ENCODE measurements around the gene RUFY4. TPM values are rescaled to one million over a fixed set of nuclear protein-coding genes. Genes with fewer than 3 reads are reported as not detected.
A peak's percentile ranks its signal among the peaks of the same experiment; 100 is the strongest.
"Not testable (repeated sequence)": the region's sequence is repeated elsewhere in the genome, so short reads cannot be mapped to it uniquely, and the experiment has no call there.

The RUFY4 gene
- total and polyA plus RNA-seq, 4 experiments from 2014 or later, result 0.16 to 0.81 (median 0.30) TPM; not detected in 1

DNA sequence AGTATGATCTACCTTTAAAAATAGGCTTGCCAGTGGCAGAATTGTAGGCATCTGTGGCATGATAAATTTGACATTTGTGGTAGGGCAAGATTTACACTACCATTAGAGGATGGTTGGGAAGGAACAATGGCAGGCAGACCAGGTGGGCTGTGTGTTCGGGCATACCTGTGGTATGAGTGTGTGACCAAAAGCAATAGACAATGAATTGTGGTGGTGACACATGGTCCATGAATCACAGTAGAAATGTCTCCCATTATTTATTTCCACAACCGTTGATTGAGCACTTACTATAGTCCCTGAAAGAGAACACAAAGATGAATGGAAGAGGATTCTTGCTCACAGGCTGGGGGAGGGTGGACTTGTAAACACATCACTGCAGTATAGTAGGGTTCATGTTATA lies 29.9 kb upstream of the RUFY4 start:
- Histone ChIP-seq H3K9me3 (ENCODE audit: control insufficient read depth in 1 of 2, low read length in 2 of 2) (no peaks in the 10 kb centered on the region), H3K36me3 (ENCODE audit: insufficient read depth, low read length) (no peaks in the 10 kb centered on the region), H3K4me1 (ENCODE audit: insufficient read depth, low read length) (peaks cover 12% of the 10 kb centered on the region), H3K27ac (ENCODE audit: low read depth, low read length) (no peak overlapping the region), H3K4me3 (ENCODE audit: low read length in 2 of 2) (no peak overlapping the region), H3K27me3 (ENCODE audit: insufficient read depth, low read length) (no peaks in the 10 kb centered on the region)
- no peak for DNase-seq
- ChIA-PET CTCF (ENCODE audit: partially characterized antibody) (interaction anchor here (1.0 to 1.3 kb wide), 2 partner anchors 248 to 253 kb away, joined by 3 to 4 read pairs; no protein-coding TSS in a partner anchor), POLR2A (ENCODE audit: partially characterized antibody) (no interaction called here)
- peaks cover 11 to 12% of the 10 kb centered on the region in 2 donors for H3K27me3 Mint-ChIP-seq
- intact Hi-C loops (cut with micrococcal nuclease), result no loop called here
- no peaks in the 10 kb centered on the region for H3K36me3 Mint-ChIP-seq
- no peak overlapping the region for H3K27ac Mint-ChIP-seq
- no peak overlapping the region for H3K4me3 Mint-ChIP-seq
- H3K4me1 Mint-ChIP-seq, result peaks cover 8 to 10% (median 9%) of the 10 kb centered on the region in 4 donors
- H3K9me3 Mint-ChIP-seq, result peaks cover 0 to 9% (median 0%) of the 10 kb centered on the region in 8 donors

DNA sequence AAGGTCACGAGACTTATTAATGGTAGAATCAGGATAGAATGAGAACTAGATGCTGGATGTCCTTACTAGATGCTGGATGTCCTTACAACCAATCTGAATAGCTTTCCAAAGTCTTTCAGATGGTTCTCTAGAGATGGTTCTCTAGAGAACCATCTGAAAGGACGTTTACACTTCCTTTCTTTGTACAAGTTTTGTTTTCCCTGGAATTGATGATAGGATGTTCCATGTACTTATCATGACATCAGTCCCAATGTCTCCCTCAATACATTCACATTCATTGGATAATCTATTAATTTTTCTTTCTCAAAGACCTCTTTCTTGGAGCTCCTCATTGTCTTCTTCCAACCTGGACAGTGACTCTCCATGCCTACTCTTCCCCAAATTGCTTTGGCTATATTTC lies 28.2 kb upstream of the RUFY4 start:
- Histone ChIP-seq H3K9me3 (ENCODE audit: control insufficient read depth in 1 of 2, low read length in 2 of 2) (no peaks in the 10 kb centered on the region), H3K4me3 (ENCODE audit: low read length in 2 of 2) (no peak overlapping the region), H3K4me1 (ENCODE audit: insufficient read depth, low read length) (no peaks in the 10 kb centered on the region), H3K36me3 (ENCODE audit: insufficient read depth, low read length) (no peaks in the 10 kb centered on the region), H3K27ac (ENCODE audit: low read depth, low read length) (no peak overlapping the region), H3K27me3 (ENCODE audit: insufficient read depth, low read length) (no peaks in the 10 kb centered on the region)
- peak overlapping the region in 1 of 7 donors; percentile 69 for H3K27ac Mint-ChIP-seq
- peaks cover 0 to 3% of the 10 kb centered on the region in 2 donors for H3K36me3 Mint-ChIP-seq
- peaks cover 0 to 19% (median 5%) of the 10 kb centered on the region in 8 donors for H3K9me3 Mint-ChIP-seq
- no peak for DNase-seq
- intact Hi-C loops (cut with micrococcal nuclease), result no loop called here
- H3K27me3 Mint-ChIP-seq, result peaks cover 11 to 12% of the 10 kb centered on the region in 2 donors
- POLR2A ChIA-PET (ENCODE audit: partially characterized antibody), result no interaction called here
- no peak overlapping the region for H3K4me3 Mint-ChIP-seq
- H3K4me1 Mint-ChIP-seq, result peaks cover 0 to 9% (median 5%) of the 10 kb centered on the region in 4 donors
- CTCF ChIA-PET (ENCODE audit: partially characterized antibody), result interaction anchor here (0.5 to 3.4 kb wide), 4 partner anchors 8 to 255 kb away, joined by 3 to 13 read pairs (median 3); no protein-coding TSS in a partner anchor

DNA sequence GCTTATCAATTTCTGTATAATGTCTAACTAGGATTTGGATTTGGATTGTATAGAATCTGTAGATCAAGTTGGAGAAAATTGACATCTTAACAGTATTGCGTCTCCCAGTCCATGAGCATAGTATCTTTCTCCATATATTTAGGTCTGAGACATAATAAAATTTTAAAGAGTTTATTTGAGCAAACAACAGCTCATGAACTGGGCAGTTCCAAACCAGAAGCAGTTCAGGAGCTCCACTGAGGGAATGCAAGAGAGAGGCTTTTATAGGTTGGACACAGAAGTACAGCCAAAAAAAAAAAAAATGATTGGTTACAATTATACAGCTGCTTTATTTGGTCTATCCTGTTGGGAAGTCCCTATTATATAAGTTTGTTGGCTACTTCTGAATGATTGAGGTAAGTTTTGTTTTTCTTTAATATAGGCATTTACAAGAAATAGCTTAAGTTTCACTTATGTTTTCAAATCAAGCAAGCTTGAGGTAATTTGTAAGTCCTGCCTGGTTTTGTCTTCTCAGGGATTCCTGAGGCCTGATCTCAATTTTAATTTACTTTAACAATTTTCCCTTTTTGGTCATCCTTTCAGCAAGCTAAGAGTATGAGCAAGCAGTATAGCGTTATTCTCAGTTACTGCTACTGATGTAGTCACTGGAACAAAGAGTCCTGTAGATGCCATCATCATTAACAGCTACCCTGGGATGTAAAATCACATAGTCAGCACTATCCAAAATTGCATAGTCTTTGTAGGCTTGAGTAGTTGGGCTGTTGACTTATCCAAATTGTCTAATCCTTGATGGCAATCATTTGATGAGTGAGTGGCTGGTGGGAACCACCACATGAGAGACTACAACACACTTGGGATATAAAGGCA lies 27.5 kb upstream of the RUFY4 start:
- Histone ChIP-seq H3K36me3 (ENCODE audit: insufficient read depth, low read length) (no peaks in the 10 kb centered on the region), H3K9me3 (ENCODE audit: control insufficient read depth in 1 of 2, low read length in 2 of 2) (no peaks in the 10 kb centered on the region), H3K27ac (ENCODE audit: low read depth, low read length) (no peak overlapping the region), H3K4me1 (ENCODE audit: insufficient read depth, low read length) (no peaks in the 10 kb centered on the region), H3K4me3 (ENCODE audit: low read length in 2 of 2) (no peak overlapping the region), H3K27me3 (ENCODE audit: insufficient read depth, low read length) (no peaks in the 10 kb centered on the region)
- POLR2A ChIA-PET (ENCODE audit: partially characterized antibody), result no interaction called here
- Mint-ChIP-seq H3K27ac (no peak overlapping the region), H3K4me1 (peaks cover 0 to 9% (median 5%) of the 10 kb centered on the region in 4 donors), H3K36me3 (peaks cover 0 to 3% of the 10 kb centered on the region in 2 donors), H3K27me3 (peaks cover 11 to 12% of the 10 kb centered on the region in 2 donors), H3K9me3 (peaks cover 0 to 19% (median 5%) of the 10 kb centered on the region in 8 donors), H3K4me3 (no peak overlapping the region)
- intact Hi-C loops (cut with micrococcal nuclease), result no loop called here
- DNase-seq, result no peak
- CTCF ChIA-PET (ENCODE audit: partially characterized antibody), result interaction anchor here (0.5 to 3.4 kb wide), 4 partner anchors 8 to 256 kb away, joined by 3 to 13 read pairs (median 3); no protein-coding TSS in a partner anchor

DNA sequence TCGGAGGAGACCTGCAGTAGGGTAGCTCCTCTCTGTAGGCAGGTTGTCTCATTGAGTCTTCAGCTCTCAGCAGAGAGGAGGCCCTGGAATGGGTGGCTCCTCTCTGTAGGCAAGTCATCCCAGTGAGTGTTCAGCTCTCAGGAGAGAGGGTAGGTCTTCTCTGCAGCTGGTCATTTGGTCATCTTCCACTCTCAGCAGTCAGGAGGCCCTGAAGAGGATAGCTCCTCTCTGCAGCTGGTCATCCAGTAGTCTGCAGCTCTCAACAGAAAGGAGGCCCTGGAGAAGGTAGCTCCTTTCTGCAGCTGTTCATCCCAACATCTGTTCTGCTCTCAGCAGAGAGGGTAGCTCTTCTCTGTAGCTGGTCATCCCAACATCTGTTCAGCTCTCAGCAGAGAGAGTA lies 26.0 kb upstream of the RUFY4 start:
- no peak overlapping the region for H3K27ac Mint-ChIP-seq
- H3K36me3 ChIP-seq (ENCODE audit: insufficient read depth, low read length), result no peaks in the 10 kb centered on the region
- H3K36me3 Mint-ChIP-seq, result peaks cover 0 to 3% of the 10 kb centered on the region in 2 donors
- POLR2A ChIA-PET (ENCODE audit: partially characterized antibody), result no interaction called here
- H3K27me3 ChIP-seq (ENCODE audit: insufficient read depth, low read length), result no peaks in the 10 kb centered on the region
- CTCF ChIA-PET (ENCODE audit: partially characterized antibody), result interaction anchor here (1.0 to 3.4 kb wide), 3 partner anchors 10 to 257 kb away, joined by 4 to 13 read pairs (median 5); no protein-coding TSS in a partner anchor
- H3K4me1 ChIP-seq (ENCODE audit: insufficient read depth, low read length), result no peaks in the 10 kb centered on the region
- DNase-seq, result no peak
- peaks cover 0 to 9% (median 5%) of the 10 kb centered on the region in 4 donors for H3K4me1 Mint-ChIP-seq
- no peak overlapping the region for H3K27ac ChIP-seq (ENCODE audit: low read depth, low read length)
- no peaks in the 10 kb centered on the region for H3K9me3 ChIP-seq (ENCODE audit: control insufficient read depth in 1 of 2, low read length in 2 of 2)
- H3K4me3 Mint-ChIP-seq, result no peak overlapping the region
- peaks cover 0 to 19% (median 5%) of the 10 kb centered on the region in 8 donors for H3K9me3 Mint-ChIP-seq
- peaks cover 9 to 12% of the 10 kb centered on the region in 2 donors for H3K27me3 Mint-ChIP-seq
- intact Hi-C loops (cut with micrococcal nuclease), result no loop called here
- H3K4me3 ChIP-seq (ENCODE audit: low read length in 2 of 2), result no peak overlapping the region

DNA sequence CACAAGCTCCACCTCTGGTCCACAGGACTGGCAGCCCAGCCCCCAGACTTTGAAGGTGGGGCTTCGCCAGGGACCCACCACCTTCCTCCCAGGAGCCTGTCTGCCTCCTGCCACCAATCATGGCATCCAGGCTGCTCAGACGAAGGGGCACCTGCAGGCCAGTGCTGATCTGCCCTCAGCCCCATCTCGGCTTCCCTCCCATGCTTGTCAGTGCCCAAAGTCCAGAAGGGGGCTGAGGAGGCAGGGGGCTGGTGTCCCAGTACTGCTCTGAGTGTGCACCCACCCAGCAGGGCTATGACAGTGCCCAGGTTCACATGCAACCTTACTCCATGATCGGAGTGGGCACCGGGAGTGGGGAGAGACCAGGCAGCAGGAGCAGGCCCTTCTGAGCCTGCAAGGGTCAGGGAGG lies 25.3 kb upstream of the RUFY4 start:
- peaks cover 0 to 9% (median 5%) of the 10 kb centered on the region in 4 donors for H3K4me1 Mint-ChIP-seq
- intact Hi-C loops (cut with micrococcal nuclease), result no loop called here
- Histone ChIP-seq H3K27me3 (ENCODE audit: insufficient read depth, low read length) (no peaks in the 10 kb centered on the region), H3K36me3 (ENCODE audit: insufficient read depth, low read length) (no peaks in the 10 kb centered on the region), H3K4me1 (ENCODE audit: insufficient read depth, low read length) (no peaks in the 10 kb centered on the region), H3K4me3 (ENCODE audit: low read length in 2 of 2) (no peak overlapping the region), H3K9me3 (ENCODE audit: control insufficient read depth in 1 of 2, low read length in 2 of 2) (no peaks in the 10 kb centered on the region), H3K27ac (ENCODE audit: low read depth, low read length) (no peak overlapping the region)
- no peak overlapping the region for H3K4me3 Mint-ChIP-seq
- no peak overlapping the region for H3K27ac Mint-ChIP-seq
- peaks cover 0 to 3% of the 10 kb centered on the region in 2 donors for H3K36me3 Mint-ChIP-seq
- POLR2A ChIA-PET (ENCODE audit: partially characterized antibody), result no interaction called here
- H3K27me3 Mint-ChIP-seq, result peaks cover 9 to 12% of the 10 kb centered on the region in 2 donors
- CTCF ChIA-PET (ENCODE audit: partially characterized antibody), result interaction anchor here (1.3 to 3.4 kb wide), 2 partner anchors 11 to 258 kb away, joined by 4 to 13 read pairs; no protein-coding TSS in a partner anchor
- peaks cover 0 to 20% (median 6%) of the 10 kb centered on the region in 8 donors for H3K9me3 Mint-ChIP-seq
- DNase-seq, result no peak

DNA sequence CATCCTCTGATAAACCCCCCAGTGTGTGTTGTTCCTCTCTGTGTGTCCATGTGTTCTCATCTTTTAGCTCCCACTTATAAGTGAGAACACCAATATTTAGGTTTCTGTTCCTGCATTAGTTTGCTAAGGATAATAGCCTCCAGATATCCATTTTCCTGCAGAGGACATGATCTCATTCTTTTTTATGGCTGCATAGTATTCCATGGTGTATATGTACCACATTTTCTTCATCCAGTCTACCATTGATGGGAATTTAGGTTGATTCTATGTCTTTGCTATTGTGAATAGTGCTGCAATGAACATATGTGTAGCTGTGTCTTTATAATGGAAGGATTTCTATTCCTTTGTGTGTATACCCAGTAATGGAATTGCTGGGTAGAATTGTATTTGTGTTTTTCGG lies 24.5 kb upstream of the RUFY4 start:
- H3K4me3 Mint-ChIP-seq; H3K4me1 ChIP-seq (ENCODE audit: insufficient read depth, low read length); H3K9me3 ChIP-seq (ENCODE audit: control insufficient read depth in 1 of 2, low read length in 2 of 2); H3K27me3 Mint-ChIP-seq; H3K36me3 Mint-ChIP-seq; H3K27me3 ChIP-seq (ENCODE audit: insufficient read depth, low read length); POLR2A ChIA-PET (ENCODE audit: partially characterized antibody); DNase-seq; H3K4me3 ChIP-seq (ENCODE audit: low read length in 2 of 2); H3K27ac Mint-ChIP-seq; CTCF ChIA-PET (ENCODE audit: partially characterized antibody); H3K36me3 ChIP-seq (ENCODE audit: insufficient read depth, low read length); intact Hi-C loops (cut with micrococcal nuclease); H3K27ac ChIP-seq (ENCODE audit: low read depth, low read length); H3K4me1 Mint-ChIP-seq: not testable (repeated sequence)
- H3K9me3 Mint-ChIP-seq, result peaks cover 0 to 29% (median 11%) of the 10 kb centered on the region in 8 donors

DNA sequence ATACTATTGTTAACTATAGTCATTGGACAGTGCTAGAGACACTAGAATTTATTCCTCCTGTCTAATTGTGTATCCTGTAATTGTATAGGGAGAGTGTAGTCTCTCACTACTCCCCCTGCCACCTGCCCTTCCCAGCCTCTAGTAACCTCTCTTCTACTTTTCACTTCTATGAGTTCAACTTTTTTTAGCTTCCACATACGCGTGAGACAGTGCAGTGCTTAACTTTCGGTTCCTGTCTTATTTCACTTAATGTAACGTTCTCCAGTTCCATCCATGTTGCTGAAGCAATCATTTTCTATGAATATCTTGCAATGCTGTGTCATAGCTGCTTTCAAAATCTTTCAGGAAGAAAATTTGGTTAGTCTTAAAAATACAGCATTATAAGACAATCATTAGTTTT lies 22.8 kb upstream of the RUFY4 start:
- Histone ChIP-seq H3K36me3 (ENCODE audit: insufficient read depth, low read length) (no peaks in the 10 kb centered on the region), H3K27me3 (ENCODE audit: insufficient read depth, low read length) (no peaks in the 10 kb centered on the region), H3K4me3 (ENCODE audit: low read length in 2 of 2) (no peak overlapping the region), H3K9me3 (ENCODE audit: control insufficient read depth in 1 of 2, low read length in 2 of 2) (peaks cover 0 to 5% of the 10 kb centered on the region in 2 donors), H3K27ac (ENCODE audit: low read depth, low read length) (no peak overlapping the region), H3K4me1 (ENCODE audit: insufficient read depth, low read length) (no peaks in the 10 kb centered on the region)
- peaks cover 0 to 9% of the 10 kb centered on the region in 2 donors for H3K36me3 Mint-ChIP-seq
- H3K4me3 Mint-ChIP-seq, result no peak overlapping the region
- CTCF ChIA-PET (ENCODE audit: partially characterized antibody), result interaction anchor here (1.2 to 1.4 kb wide), 2 partner anchors 11 to 12 kb away, joined by 4 to 5 read pairs; no protein-coding TSS in a partner anchor
- intact Hi-C loops (cut with micrococcal nuclease), result no loop called here
- no peak overlapping the region for H3K27ac Mint-ChIP-seq
- POLR2A ChIA-PET (ENCODE audit: partially characterized antibody), result no interaction called here
- no peak for DNase-seq
- peaks cover 2 to 40% (median 21%) of the 10 kb centered on the region in 8 donors for H3K9me3 Mint-ChIP-seq
- H3K27me3 Mint-ChIP-seq, result peaks cover 6 to 8% of the 10 kb centered on the region in 2 donors
- peaks cover 0 to 4% (median 3%) of the 10 kb centered on the region in 4 donors for H3K4me1 Mint-ChIP-seq
